DMS53 treated with DMSO at 0.1 percent for 48 hours (cell line): Measurements from ENCODE around the gene BORCS8.
"Not testable (repeated sequence)": the region's sequence is repeated elsewhere in the genome, so short reads cannot be mapped to it uniquely, and the experiment has no call there.

ENCODE experiments used
- DNase-seq: peaks from one replicate; lab custom pipeline; 2025; ENCODE audit not compliant: unreplicated experiment; lab: John Stamatoyannopoulos, UW

BORCS8 gene

DNA sequence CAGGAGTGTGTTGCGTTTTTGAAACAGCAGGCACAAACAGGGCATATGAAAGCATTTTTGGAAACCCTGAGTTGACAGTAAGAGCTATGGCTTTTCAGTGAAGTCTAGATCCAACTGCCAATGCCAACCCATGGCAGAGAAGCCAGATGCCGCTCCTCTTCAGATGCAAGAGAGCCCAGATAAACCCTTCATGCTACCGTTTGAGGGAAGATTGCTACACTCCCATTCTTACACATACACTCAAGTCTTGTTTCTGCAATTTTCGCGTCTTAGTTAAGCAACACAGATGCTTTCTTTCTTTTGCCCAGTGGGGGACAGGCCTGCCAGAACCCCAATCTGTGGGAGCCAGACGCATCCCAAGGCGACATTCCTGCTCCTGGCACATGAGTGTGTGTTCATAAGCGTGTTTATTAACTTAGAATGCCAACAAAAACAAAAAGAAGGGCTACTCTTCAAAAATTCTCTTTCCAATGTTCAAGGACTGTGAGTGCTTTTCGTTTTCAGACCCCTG, 10.4 kb downstream of the BORCS8 start:
- DNase-seq: no peak

GRCh38 chr19:19179548-19180441, 12.2 kb downstream of the BORCS8 start:
- no peak for DNase-seq

- no peak for DNase-seq
Measured at GRCh38 chr19:19176950-19177349, 15.0 kb downstream of the BORCS8 start.

DNA sequence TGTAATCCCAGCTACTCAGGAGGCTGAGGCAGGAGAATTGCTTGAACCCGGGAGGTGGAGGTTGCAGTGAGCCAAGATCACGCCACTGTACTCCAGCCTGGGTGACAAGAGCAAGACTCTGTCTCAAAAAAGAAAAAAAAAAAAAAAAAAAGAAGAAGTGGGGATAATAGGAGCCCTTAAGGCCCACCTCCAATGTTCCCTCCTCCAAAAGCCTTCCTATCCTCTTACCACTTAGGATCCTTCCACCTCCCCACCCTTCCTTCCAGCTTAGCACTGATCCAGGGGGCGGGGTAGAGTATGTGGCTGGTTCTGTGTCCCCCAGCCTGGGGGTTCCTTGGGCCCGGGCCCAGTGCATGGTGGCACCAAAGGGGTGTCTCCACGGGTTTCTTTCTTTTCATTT, 18.7 kb downstream of the BORCS8 start:
- not testable (repeated sequence) for DNase-seq

GRCh38 chr19:19171821-19172532, 20.0 kb downstream of the BORCS8 start:
- no peak for DNase-seq

- no peak for DNase-seq
Measured at GRCh38 chr19:19170873-19171672, 20.9 kb downstream of the BORCS8 start.

GRCh38 chr19:19170053-19170872, 21.7 kb downstream of the BORCS8 start, which contains the start of gene MEF2B:
Gene MEF2B (minus strand): TSS chr19:19170263. CDS start chr19:19150735, 19,528 bp downstream.
- DNase-seq: peak; percentile 53

DNA sequence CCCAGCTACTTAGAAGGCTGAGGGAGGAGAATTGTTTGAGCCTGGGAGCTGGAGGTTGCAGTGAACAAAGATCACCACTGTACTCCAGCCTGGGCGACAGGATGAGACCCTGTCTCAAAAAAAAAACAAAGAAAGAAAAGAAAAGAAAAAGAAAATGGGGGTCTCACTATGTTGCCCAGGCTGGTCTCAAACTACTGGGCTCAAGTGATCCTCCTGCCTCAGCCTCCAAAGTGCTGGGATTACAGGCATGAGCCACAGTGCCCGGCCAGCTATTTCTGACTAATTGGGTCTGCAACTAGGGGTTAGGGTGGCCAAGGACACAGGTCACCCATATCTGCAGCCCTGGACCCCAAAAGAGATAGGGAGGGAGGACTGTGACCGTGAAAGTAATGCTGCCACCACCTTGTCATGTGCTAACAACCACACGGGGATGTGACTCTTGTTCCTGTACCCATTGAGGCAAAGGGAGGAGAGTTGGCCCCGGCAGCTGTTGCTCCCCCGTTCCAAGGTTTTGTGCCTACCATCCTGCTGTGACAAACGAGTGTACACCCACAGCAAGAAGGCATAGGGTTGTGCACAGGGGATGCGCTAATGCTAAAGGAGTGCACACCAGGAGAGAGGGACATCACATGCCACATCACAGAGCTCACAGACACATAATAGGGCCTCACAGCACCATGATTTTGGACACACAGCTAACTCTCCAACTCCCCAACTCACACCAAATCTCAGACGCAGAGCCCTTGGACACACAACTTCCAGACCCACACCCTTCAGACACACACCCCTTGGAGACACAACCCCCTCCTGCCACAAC, 22.5 kb downstream of the BORCS8 start:
- DNase-seq: no peak

DNA sequence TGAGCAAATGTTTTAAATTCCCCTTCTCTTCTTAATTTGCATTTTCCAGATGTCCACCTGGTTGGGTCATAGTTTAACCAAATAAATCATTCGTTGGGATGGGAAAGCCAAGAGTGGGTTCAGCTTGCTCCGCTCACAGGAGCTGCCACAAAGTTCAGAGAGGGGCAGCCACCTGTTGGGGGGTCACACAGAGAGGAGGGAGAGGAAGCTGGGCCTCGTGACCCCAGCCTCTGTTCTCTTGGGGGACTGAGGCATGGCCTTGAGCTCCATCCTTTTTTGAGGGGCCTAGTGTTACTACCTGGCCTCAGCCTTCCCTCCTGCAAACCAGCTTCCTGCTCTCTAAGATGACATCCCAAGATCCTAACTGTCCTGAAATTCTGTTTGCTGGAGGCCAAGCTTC, 24.3 kb downstream of the BORCS8 start:
- no peak for DNase-seq

- DNase-seq: no peak
Measured at GRCh38 chr19:19165396-19165795, 26.6 kb downstream of the BORCS8 start.

- no peak for DNase-seq
Measured at GRCh38 chr19:19162495-19162894, 29.5 kb downstream of the BORCS8 start.

GRCh38 chr19:19160461-19161035, 31.4 kb downstream of the BORCS8 start:
- no peak for DNase-seq

- no peak for DNase-seq
Measured at GRCh38 chr19:19159534-19159933, 32.4 kb downstream of the BORCS8 start.

DNA sequence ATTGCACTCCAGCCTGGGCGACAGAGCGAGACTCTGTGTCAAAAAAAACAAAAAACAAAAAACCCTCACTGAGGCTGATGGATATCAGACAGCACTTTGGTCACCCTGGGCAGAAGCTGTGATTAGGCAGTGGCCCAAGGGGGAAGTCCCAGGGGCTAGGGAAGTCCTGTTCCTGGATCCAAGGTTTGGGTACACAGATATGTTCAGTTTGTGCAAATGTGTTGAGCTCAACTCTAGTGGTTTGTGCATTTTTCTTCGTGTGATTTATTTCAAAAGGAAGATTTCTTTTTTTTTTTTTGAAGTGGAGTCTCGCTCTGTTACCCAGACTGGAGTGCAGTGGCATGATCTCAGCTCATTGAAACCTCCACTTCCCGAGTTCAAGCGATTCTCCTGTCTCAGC, 34.1 kb downstream of the BORCS8 start:
- no peak for DNase-seq

GRCh38 chr19:19155495-19156219, 36.3 kb downstream of the BORCS8 start:
- DNase-seq: no peak

DNA sequence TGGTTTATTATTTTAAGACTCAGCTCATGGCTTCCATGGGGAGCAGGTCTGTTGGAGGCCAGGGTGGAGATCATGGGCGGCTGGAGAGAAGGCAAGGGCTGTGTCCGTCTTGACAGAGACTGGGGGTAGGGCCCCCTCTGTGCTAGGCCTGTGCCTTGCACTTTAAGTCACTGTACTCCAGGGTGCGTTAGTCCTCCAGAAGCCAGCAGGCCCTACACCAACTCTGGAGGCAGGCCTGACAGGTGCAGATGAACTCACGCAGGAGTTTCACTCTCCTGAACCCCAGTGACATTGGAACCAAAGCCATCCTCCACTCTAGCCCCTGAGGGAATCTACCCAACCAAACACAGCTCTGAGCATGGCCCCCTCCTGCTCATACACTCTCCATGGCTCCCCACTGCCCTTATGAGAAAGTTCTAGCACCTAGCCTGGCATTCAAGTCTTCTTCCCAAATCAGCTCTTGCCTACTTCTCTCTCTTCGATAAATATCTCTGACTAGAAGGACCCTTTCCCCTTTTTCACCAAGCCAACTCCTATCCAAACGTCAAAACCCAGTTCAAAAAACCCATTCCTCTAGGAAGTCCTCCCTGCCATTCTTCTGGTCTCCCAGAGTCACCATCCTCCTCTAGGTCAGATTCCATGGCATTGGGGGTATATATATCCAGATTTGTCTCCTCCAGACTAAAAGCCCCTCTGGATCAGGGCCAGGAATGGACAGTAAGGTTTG, 37.0 kb downstream of the BORCS8 start:
- DNase-seq: no peak

GRCh38 chr19:19152668-19153384, 39.1 kb downstream of the BORCS8 start:
- no peak for DNase-seq
